GM21367 (cell line): ENCODE measurements around the gene DEDD.

ENCODE experiments used
- ATAC-seq: cut with Tn5 transposase; IDR thresholded peaks from one replicate; pipeline ENCODE4 v1.9.1; 2021; ENCODE audit not compliant: unreplicated experiment

The DEDD gene

DNA sequence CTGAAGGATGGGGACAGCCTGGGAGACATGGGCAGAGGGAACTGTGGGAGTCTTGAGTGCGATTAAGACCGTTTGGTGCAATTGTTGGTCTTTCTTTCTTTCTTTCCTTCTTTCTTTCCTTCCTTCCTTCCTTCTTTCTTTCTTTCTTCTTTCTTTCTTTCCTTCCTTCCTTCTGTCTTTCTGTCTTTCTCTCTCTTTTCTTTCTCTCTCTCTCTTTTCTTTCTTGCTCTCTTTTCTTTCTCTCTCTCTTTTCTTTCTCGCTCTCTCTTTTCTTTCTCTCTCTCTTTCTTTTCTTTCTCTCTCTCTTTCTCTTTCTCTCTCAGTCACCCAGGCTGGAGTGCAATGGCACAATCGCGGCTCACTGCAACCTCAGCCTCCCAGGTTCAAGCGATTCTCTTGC is 37.2 kb downstream of the DEDD start:
- ATAC-seq: no peak

DNA sequence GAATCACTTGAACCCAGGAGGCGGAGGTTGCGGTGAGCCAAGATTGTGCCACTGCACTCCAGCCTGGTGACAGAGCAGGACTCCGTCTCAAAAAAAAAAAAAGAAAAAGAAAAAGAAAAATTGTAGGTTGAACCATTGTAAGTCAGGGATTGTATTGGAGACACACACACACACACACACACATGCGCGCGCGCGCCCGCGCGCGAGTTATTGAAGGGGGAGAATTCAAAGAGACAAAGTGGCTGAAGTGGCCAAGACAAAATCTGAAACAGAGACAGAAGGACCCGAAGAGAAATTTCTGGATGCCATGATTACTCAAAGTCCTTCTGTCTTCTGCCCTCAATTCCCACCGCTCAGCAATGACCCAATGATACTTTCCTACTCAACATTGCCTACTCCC is 38.0 kb downstream of the DEDD start:
- no peak for ATAC-seq

DNA sequence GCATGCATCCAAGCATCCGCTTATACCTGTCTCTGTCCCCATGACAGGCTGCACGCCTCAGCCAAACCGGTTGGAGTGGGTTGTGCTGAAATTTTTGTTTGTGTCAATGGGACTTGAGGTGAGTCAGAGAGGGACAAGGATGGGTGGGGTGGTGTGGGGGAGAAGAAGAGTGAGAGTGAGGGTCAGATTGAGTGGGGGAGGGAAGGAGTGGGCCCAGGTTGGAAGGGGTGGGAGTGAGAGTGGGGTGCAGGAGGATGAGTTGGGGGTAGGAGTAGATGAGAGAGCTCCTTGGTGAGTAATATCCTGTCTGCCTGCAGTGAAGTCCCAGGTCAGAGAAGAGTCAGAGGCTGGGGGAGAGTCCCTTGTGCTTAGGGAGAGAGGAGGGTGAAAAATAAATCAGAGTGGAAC is 39.8 kb downstream of the DEDD start:
- ATAC-seq: no peak

DNA sequence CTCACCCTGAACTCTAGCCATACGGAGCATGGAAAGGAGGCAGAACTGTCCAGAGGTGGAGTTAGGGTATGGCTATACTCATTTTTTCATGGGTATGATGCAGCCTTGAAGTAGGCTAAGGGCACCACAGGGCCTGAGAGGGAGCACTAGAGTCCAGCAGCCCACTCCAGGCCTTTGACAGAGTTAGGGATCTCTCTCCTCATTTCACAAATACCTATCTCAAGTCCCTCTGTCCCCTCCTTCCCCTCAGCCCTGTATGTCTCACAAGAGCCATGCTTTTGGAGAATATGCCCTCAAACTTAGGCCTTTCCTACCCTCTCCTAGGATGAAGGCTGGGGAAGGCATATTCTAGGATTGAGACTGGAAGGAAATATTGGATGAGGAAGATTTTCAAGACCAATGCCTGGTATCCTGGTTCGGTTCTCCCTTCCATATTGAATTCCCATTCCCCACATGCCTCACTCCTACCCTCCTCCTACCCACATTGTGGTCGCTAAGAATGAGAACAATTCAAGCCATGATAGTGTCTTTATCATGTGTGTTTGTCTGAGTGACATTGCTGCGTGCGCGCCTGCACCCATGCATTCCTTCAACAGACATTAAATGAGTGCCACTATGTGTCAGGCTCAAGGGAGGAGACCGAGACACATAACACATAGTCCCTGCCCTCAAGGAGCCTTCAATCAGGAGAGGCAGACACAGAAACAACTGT is 40.5 kb downstream of the DEDD start:
- no peak for ATAC-seq

DNA sequence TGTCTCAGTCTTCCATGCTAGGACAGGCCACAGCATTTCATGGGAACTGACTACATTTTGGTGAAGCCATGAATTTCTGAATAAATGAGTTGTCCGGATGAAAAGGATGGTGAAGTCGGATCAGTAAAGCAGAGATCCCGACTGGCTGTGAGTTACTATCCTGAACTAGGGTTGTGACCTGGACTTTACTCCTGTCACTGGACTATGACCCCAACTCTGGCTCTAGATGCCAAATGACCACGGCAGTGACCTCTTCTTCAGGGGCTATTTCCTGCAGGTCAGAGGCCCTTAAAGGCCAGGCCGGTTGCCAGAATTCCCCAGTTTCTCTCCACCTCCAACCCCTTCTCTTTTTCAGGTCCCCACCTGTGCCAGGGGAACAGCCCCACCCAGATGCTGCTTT is 41.4 kb downstream of the DEDD start:
- no peak for ATAC-seq

DNA sequence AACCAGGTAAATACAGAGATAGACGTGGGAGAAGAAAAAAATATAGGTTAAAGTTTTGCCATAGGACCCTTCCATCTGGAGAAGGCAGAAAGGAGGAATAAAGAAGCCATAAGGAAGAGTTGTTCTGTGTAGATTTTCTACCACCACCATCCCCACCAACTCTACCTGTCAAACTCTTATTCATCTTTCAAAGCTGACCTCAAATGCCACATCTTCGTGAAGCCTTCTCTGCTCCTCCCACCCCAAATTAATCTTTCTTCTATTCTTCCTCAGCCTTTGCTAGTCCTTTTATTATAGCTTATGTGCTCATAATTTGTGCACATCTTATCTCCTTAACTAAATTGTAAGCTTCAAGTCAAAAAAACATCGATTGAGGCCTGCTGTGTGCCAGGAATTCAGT is 41.9 kb downstream of the DEDD start:
- ATAC-seq: no peak

DNA sequence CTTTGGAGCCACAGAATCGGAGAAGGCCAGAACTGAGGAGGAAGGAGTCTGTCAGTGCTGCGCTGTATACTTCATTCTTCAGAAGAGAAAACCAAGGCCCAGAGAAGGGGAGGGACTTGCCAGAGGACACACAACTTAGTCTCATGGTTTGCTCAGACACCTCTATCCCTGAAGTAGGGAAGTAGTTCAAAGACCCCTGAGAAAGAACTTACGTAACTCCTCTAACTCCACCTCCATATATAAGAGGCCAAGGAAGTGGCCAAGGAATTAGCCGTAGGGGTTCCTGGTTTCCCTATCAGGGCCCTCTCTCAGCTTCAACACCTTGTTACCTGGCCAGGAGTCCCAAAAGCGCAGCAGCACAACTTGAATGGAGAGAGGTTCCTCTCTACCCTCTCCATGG is 42.5 kb downstream of the DEDD start:
- ATAC-seq: no peak

DNA sequence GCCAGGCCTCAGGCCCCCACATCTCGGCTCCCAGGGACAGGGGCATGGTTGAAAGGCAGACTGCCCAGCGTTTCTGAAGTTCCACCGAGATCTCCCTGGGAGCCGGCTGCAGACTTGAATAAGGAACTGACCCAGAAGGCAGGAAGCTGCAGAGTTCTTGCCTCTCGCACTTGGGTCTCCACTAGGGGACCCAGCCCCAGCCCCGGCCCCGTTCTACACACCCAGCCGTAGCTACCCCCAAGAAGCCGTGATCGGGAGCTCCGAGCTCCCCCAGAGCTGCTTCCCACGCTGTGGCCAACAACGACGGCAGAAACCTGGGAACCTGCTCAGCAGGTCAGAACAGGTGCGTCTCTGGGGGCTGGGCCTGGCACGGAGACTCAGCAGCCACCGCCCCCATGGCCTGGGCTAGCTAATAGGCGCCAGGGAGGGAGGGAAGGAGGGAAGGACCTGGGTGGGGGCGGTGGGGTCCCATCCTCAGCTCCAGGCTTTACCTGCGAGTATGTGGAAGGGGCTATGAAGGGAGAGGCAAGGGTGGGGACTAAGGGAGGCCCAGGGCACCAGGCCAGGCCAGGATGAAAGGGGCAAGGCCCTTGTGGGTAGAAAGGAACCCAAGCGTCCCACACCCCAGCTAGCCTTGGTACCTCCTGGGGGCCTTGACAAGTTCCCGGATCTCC is 43.1 kb downstream of the DEDD start, which contains the start of gene NECTIN4:
NECTIN4 (minus strand) TSS at position 308 of the 674 bp plus-strand sequence; CDS start at position 46, 262 bp downstream.
- ATAC-seq: no peak

DNA sequence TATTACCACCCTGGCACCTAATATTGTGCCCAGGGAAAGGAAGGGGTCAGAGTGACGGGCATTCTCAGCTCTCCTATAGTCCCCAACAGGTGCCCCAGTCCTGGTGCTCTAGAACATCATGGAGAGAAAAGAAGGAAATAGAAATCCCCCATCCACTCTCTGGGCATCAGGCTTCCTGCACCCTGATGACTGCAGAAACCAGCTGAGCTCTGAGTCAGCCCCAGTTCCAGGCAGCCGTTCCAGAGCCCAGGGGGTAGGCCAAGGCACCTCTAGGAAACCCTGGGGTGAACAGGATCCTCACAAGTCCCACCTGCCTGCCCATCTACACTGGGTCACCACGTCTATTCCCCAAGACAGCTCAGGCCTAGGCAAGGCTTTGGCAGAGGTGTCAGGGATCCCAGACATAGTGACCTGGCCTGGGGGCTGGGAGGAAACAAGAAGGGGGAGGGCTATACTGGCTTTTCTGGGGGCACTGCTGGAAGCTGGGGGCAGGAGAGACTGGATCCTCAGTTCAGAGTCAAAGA is 43.8 kb downstream of the DEDD start:
- no peak for ATAC-seq

DNA sequence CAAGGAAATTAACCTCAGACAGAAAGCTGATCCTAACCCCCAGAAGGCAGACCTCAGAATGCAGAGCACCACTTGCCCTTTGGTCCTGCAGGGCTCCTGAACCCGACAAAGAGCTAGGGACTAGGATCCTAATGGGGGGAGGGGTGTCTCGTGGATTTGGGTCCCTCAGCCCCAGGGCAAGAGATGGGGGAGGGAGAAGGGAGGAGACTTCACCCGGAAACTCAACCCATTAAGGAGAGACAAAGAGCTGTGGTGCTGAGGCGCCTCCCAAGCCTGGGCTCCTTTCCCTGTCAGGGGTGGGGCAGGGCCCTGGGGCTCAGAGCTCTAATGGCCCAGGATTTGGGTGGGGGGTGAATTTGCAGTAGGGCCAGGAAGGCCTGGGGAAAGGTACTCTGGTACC is 46.0 kb downstream of the DEDD start:
- no peak for ATAC-seq

DNA sequence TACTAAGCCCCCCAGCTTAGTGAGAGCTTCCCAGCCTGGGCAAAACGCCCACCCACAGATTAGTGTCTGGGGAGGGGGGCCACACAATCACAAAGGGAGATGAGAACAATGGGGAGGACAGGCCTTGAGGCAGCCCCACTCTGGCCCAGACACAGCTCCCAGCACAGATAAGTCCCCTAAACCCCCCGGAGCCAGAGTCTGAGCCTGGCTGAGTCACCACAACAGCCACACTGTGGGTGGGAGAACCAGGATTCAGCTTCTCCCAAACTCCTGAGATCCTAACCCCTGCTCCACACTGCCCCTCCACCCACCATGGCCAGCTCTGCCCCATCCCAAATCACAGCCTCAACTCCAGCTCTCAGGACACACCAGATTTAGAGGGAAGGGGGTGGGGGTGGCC is 47.3 kb downstream of the DEDD start:
- no peak for ATAC-seq

DNA sequence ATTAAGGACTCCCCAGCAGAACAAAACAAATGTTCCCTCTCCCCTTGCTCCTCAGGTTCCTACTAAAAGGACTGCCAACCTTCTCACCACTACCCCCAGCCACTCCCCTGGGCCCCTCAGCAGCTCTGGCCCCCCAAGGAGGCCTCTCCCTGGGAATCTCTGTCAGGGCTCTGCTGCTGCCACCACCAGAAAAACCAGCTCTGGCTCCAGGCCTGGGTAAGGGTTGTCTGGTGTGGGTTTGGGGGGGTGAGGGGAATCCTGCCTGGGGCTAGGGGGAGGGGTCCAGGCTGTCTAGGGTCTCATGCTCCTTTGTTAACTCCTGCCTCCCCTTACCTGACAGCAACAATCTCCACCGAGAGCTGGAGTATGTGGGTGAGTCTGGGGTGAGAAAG is 47.9 kb downstream of the DEDD start:
- no peak for ATAC-seq

DNA sequence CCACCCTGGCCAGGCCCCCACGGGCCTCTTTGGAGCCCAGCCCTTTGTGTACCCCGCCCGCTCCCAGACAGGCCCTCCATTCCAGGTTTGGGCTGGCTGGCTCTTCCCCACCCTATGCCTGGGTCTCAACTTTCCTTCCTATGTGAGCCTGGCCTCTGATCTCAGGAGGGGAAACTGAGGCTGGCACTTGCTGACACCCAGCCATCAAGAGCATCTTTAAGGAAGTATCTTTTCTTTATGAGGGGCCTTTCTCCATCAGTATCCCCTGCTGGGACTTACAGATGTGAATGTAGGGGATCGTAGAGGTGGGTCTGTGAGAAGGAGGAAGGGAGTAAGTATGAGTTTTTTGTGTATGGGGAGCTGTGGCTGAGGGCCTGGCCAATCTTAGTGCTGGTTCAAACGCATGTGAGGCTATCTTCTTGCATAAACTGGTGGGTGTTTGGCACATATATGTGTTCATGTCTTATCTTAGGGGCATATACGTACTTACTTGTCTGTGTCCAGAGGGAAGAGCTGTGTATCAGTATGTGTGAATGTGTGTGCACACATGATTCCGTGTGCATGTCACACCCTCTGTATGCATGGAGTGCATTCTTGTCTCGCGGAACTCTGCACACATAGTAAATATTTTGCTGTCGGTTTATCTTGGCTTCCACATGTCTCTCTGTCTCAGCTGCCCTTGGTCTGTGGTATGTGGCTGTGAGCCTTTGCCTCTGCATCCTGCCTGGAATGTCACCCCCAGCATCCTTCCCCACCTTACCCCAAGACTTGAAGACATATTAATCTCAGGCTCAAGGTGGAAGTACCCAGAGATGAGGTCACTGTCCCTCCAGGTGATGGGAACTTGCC is 48.5 kb downstream of the DEDD start:
- ATAC-seq: no peak

DNA sequence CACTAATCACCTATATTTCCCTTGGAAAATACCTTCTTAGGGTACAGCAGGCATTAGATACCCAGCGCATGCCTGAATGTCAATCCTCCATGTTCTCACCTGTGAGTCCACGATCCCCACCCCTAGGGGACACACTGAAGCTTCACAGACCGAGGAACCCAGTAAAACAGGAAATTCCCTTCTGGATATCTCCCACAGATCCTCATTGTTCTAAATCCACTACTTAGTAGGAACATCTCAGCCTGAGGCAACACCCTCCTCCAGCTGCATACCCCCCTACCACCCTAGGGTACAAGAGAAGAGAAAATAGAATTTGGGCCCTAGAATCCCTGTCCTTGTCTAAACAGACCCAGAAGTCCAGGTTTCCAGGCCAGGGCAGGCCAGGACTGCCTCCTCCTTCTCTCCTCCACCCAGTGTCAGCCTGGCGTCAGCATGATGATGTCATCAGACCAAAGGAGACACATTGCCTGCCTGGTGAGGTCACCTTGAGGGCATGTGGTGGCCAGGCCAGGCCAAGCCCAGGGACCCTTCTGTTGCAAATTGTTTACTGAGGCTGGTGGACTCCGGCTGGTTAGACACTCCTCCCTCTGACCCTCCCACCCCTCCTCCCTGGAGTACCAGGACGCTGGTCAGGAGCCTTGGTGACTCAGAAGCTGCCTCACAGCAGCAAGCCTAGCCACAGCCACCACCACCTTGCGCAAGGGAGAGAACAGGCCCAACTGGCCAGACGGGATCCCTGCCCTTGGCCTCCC is 49.3 kb downstream of the DEDD start:
- ATAC-seq: no peak

DNA sequence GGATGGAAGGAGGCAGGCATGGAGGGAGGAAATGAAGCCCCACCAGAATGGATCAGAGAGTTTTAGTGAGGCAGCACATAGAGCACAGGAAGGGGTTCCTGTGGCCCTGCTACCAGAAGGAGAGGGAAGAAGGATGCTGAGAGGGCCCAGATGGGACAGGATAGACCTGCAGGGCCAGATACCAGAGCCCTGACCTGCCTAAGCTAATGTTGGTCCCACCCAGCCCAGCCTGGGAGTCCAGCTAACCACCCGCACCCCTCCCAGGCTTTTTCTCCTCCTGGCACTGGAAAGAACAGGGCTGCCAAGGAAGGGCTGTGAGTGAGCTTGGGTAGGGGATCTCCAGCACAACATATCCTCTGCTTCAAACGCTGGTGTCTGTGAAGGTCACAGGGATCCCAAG is 50.0 kb downstream of the DEDD start:
- ATAC-seq: no peak

DNA sequence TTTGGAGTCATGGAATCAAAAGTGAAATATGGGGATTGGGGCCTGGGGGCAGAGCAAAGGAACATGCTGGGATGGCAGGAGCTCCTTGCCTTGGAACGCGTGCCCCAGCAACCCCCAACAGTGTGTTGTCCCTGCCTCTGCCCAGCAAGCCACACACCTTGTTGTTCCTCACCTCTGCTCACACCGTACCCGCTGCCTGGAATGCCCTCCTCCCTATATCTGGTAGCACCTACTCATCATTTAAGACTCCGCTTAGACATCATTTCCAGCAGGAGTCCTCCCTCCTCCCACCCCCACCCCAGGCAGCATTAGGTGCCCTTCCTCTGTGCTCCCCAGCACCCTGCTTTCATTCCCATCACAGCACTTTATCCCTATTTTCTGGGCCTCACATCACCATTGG is 50.9 kb downstream of the DEDD start:
- ATAC-seq: no peak

DNA sequence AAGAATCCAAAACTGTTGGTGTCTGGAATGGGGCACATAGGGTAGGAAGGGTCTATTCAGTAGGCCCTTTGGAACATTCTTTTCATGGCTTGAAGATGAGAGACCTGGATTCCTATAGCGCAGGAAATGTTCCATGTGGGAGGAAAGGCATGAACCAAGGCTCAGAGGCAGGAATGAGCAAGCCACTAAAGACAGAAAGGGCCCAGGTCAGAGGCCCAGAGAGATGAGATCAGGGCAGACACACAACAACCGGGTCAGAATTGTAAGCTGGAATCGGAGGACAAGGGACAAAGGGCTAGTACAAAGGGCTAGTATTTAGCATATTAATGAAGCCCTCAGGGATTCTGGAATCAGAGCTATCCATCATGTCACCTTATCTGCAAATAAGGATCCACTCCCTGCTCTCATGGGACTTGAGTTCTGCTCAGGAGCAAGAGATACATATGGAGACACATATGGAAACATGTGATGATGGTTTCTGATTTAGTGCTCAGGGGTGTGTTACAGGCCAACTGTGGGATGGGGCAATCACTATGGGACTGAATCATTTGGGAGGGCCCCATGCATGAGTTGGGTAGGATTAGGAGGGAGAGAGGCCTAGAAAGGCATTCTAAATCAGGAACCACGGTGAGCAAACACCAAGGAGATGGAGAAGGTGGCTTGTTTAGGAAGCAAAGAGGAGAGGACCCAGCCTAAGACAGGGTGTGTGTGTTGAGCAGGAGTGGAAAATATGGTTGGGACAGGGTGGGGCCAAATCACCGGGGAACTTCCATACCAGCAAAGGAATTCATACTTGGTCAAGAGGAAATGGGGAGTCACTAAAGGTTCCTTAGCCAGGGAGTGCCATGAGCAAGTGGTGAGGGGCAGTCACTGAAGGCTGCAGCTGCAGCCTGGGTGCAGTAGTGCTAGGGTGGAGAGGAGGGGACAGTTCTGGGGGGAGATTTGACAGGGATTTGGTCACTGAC is 51.7 kb downstream of the DEDD start:
- no peak for ATAC-seq

DNA sequence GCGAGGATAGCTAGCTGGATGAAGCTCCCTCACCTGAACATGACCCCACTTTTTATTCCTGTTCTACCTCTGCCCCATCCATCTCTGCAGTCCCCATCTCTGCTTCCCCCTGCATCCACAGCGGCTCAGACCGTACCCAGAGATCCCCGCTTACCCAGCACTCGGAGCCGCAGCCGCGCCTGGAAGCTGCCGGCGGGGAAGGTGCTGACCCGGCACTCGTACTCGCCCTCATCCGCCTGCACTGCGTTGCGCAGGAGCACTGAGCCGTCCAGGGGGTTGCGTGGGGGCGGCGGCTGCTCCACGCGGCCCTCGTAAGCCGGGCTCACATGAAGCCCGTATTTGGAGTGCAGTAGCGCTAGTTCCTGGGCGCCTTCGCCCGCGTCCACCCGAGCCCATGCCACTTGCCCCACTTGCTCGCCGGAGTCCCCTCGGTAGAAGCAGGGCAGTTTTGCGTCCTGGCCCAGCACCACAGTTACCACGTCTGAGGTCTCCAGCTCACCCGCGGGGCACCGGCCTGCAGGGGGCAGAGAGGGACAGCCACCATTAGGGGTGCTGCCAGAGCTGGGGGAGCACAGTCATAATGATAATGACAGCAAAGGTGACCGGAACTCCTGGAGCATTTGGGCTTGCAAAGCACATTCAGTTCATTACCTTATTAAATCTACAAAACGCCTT is 52.9 kb downstream of the DEDD start:
- no peak for ATAC-seq

DNA sequence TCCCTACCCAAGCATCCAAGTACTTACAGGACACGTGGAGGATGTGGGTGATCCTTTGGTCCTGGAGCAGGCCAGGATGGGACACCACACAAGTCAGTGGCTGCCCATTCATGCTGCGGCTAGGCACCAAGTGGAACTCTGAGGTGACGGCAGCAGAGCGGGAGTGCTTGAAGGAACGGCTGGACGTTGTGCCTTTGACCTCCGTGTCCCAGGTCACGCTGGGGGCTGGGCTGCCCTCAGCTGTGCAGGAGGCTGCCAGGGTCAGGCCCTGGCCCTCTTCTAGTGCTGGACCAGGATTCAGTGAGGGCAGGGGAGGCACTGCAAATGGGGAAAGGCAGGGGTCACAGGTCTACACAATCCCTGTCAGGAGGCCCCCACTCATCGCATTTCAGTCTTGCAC is 55.0 kb downstream of the DEDD start:
- ATAC-seq: no peak
